OCI-LY1 (cell line): ENCODE measurements around the gene COL18A1.
A peak's percentile ranks its signal among the peaks of the same experiment; 100 is the strongest.

Experiments
- H2AFZ ChIP-seq: fragments of 200-600 bp; sonication (generic), shearing (Covaris generic); 2 replicates; pipeline ENCODE4 v1.6.0; 2014; ENCODE audit warnings: antibody characterized with exemption, mild to moderate bottlenecking, low read length
- H3F3A ChIP-seq: fragments of 200-600 bp; sonication (generic), shearing (Covaris generic); 2 replicates; pipeline ENCODE4 v1.6.0; 2014; ENCODE audit warnings: mild to moderate bottlenecking, antibody characterized with exemption, low read length, moderate library complexity; ENCODE audit not compliant: insufficient read depth
- H3K27ac ChIP-seq: fragments of 200-600 bp; sonication (generic); 2 replicates; pipeline ENCODE4 v1.5.1; 2014; ENCODE audit warnings: low read length, mixed run types, mild to moderate bottlenecking, low read depth; ENCODE audit not compliant: poor library complexity, severe bottlenecking
- H3K27me3 ChIP-seq: fragments of 200-600 bp; sonication (generic); 2 replicates; pipeline ENCODE4 v1.6.0; 2014; ENCODE audit warnings: antibody characterized with exemption, mild to moderate bottlenecking, low read length, moderate library complexity; ENCODE audit not compliant: insufficient read depth
- H3K36me3 ChIP-seq: fragments of 200-600 bp; sonication (generic); 2 replicates; pipeline ENCODE4 v1.6.1; 2014; ENCODE audit warnings: mild to moderate bottlenecking, antibody characterized with exemption, low read length, moderate library complexity, mixed read lengths; ENCODE audit not compliant: insufficient read depth
- H3K4me1 ChIP-seq: fragments of 200-600 bp; sonication (generic); 2 replicates; pipeline ENCODE4 v1.5.1; 2014; ENCODE audit warnings: mild to moderate bottlenecking, low read length, moderate library complexity; ENCODE audit not compliant: insufficient read depth, severe bottlenecking
- H3K4me2 ChIP-seq: fragments of 200-600 bp; sonication (generic), shearing (Covaris generic); 2 replicates; pipeline ENCODE4 v1.6.1; 2014; ENCODE audit warnings: low read length
- H3K4me3 ChIP-seq: fragments of 200-600 bp; sonication (generic); 2 replicates; pipeline ENCODE4 v1.5.1; 2014; ENCODE audit warnings: low read length, low read depth, mild to moderate bottlenecking, mixed read lengths; ENCODE audit not compliant: poor library complexity, severe bottlenecking
- H3K79me2 ChIP-seq: fragments of 200-600 bp; shearing (Covaris generic); 2 replicates; pipeline ENCODE4 v1.6.1; 2016; ENCODE audit warnings: mixed run types, low read length, mixed read lengths; ENCODE audit not compliant: insufficient read depth
- H3K9ac ChIP-seq: fragments of 200-600 bp; sonication (generic), shearing (Covaris generic); 2 replicates; pipeline ENCODE4 v1.6.1; 2014; ENCODE audit warnings: mild to moderate bottlenecking, low read length, mixed read lengths
- H3K9me2 ChIP-seq: fragments of 200-600 bp; sonication (generic), shearing (Covaris generic); 2 replicates; pipeline ENCODE4 v1.6.1; 2014; ENCODE audit warnings: low read depth, mild to moderate bottlenecking, low read length, mixed read lengths
- H3K9me3 ChIP-seq: fragments of 200-600 bp; shearing (Covaris generic); 2 replicates; pipeline ENCODE4 v1.6.1; 2014; ENCODE audit warnings: low read length, mixed read lengths
- H4K20me1 ChIP-seq: fragments of 200-600 bp; sonication (generic), shearing (Covaris generic); 2 replicates; pipeline ENCODE4 v1.6.0; 2016; ENCODE audit warnings: mild to moderate bottlenecking, low read length; ENCODE audit not compliant: insufficient read depth
- EZH2 ChIP-seq: fragments of 200-600 bp; sonication (generic), shearing (Covaris generic); IDR thresholded peaks from 2 replicates; pipeline ENCODE4 v1.8.0; 2017; ENCODE audit warnings: borderline replicate concordance, mixed run types, mild to moderate bottlenecking, antibody characterized with exemption, low read length, moderate library complexity, mixed read lengths
- TF ChIP-seq, protein P1 (sequence below): fragments of 200-600 bp; sonication (generic), shearing (Covaris generic); IDR thresholded peaks from 2 replicates; pipeline ENCODE4 v1.5.1; 2017; ENCODE audit warnings: mild to moderate bottlenecking, antibody characterized with exemption, low read length, moderate library complexity, mixed read lengths

COL18A1 gene

GRCh38 chr21:45476582-45476981, 71.6 kb downstream of the COL18A1 start:
- Histone ChIP-seq H3K9me2 (no peaks in the 10 kb centered on the region), H3K4me3 (no peak overlapping the region), H3K9me3 (no peaks in the 10 kb centered on the region), H2AFZ (no peak overlapping the region), H3K27me3 (peaks cover 5% of the 10 kb centered on the region; the same call in 1 of the 2 replicates), H3F3A (no peaks in the 10 kb centered on the region), H3K79me2 (no peaks in the 10 kb centered on the region), H3K27ac (no peak overlapping the region), H3K9ac (no peak overlapping the region), H3K4me1 (peaks cover 11% of the 10 kb centered on the region), H3K36me3 (no peaks in the 10 kb centered on the region), H3K4me2 (no peak overlapping the region), H4K20me1 (no peaks in the 10 kb centered on the region)
- TF ChIP-seq EZH2, result no peak
- TF ChIP-seq, protein P1, sequence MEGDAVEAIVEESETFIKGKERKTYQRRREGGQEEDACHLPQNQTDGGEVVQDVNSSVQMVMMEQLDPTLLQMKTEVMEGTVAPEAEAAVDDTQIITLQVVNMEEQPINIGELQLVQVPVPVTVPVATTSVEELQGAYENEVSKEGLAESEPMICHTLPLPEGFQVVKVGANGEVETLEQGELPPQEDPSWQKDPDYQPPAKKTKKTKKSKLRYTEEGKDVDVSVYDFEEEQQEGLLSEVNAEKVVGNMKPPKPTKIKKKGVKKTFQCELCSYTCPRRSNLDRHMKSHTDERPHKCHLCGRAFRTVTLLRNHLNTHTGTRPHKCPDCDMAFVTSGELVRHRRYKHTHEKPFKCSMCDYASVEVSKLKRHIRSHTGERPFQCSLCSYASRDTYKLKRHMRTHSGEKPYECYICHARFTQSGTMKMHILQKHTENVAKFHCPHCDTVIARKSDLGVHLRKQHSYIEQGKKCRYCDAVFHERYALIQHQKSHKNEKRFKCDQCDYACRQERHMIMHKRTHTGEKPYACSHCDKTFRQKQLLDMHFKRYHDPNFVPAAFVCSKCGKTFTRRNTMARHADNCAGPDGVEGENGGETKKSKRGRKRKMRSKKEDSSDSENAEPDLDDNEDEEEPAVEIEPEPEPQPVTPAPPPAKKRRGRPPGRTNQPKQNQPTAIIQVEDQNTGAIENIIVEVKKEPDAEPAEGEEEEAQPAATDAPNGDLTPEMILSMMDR, result no peak

DNA sequence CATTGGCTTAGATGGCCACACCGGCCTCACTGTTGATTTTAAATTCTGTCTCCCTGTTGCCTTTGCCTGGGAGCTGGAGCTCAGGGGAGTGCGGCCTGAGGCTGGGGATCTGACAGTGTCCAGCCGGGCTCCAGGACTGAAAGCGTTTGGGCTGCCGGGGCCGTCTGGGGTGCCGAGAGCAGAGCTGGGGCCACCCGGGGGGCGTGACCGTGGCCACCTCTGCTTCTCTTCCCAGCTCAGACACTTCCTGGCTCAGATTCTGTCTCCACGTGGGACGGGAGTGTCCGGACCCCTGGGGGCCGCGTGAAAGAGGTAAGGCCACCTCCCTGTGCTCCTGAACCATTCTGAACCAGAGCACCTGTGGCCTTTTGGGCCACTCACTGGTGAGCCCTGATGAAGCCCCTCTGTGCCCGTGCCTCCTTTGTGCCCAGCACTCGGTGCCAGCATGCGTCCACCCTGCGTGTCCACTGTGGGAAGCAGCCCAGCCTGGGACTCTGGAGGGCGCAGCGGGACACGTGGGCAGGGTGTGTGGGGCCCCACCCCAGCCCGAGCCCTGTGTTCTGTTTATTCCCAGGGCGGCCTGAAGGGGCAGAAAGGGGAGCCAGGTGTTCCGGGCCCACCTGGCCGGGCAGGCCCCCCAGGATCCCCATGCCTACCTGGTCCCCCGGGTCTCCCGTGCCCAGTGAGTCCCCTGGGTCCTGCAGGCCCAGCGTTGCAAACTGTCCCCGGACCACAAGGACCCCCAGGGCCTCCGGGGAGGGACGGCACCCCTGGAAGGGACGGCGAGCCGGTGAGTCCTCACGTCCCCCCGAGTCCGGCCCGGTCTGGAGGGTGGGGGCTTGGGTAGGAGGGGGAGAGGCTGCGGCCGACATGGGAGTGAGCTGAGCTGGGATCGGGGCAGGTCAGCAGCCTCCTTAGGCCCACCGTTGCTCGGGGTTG, 72.5 kb downstream of the COL18A1 start:
- no peak overlapping the region for H3K9ac ChIP-seq
- H3K9me3 ChIP-seq, result no peaks in the 10 kb centered on the region
- no peak overlapping the region for H3K4me3 ChIP-seq
- H3F3A ChIP-seq, result no peaks in the 10 kb centered on the region
- no peaks in the 10 kb centered on the region for H3K79me2 ChIP-seq
- H3K9me2 ChIP-seq, result no peaks in the 10 kb centered on the region
- peak overlapping the region; percentile 58; the same call in 1 of the 2 replicates for H3K4me2 ChIP-seq
- peaks cover 5% of the 10 kb centered on the region; the same call in 1 of the 2 replicates for H3K27me3 ChIP-seq
- H4K20me1 ChIP-seq, result no peaks in the 10 kb centered on the region
- no peak overlapping the region for H3K27ac ChIP-seq
- H2AFZ ChIP-seq, result no peak overlapping the region
- no peaks in the 10 kb centered on the region for H3K36me3 ChIP-seq
- TF ChIP-seq, protein P1, result no peak
- TF ChIP-seq EZH2, result no peak
- H3K4me1 ChIP-seq, result peaks cover 11% of the 10 kb centered on the region

- no peak for TF ChIP-seq EZH2
- TF ChIP-seq, protein P1, result peak; percentile 75
- peaks cover 18% of the 10 kb centered on the region for H3K4me1 ChIP-seq
- peaks cover 5% of the 10 kb centered on the region; the same call in 1 of the 2 replicates for H3K27me3 ChIP-seq
- no peaks in the 10 kb centered on the region for H4K20me1 ChIP-seq
- no peaks in the 10 kb centered on the region for H3K36me3 ChIP-seq
- no peaks in the 10 kb centered on the region for H3K9me3 ChIP-seq
- peak overlapping the region; percentile 58 for H3K4me2 ChIP-seq
- H3K9ac ChIP-seq, result no peak overlapping the region; the same call in 1 of the 2 replicates
- peak overlapping the region; percentile 48 for H3K27ac ChIP-seq
- H3K4me3 ChIP-seq, result peak overlapping the region; percentile 41
- no peaks in the 10 kb centered on the region for H3K9me2 ChIP-seq
- no peaks in the 10 kb centered on the region for H3F3A ChIP-seq
- no peaks in the 10 kb centered on the region for H3K79me2 ChIP-seq
- peak overlapping the region; percentile 79; the same call in 1 of the 2 replicates for H2AFZ ChIP-seq
Observed at GRCh38 chr21:45478115-45478801, 73.3 kb downstream of the COL18A1 start.
